Left ventricle myocardium superior (tissue), 1 donor: ENCODE results near the gene ZNF525. TPM values are rescaled to one million over a fixed set of nuclear protein-coding genes. Genes with fewer than 3 reads are reported as not detected.
"Not testable (repeated sequence)": the region's sequence is repeated elsewhere in the genome, so short reads cannot be mapped to it uniquely, and the experiment has no call there.

ENCODE experiments used
- ATAC-seq: fragments of 200-7000 bp; cut with Tn5 transposase; one replicate; pipeline ENCODE4 v1.9.1; 2020; ENCODE audit warnings: mild to moderate bottlenecking, moderate library complexity
- DNase-seq: peaks from one replicate; pipeline ENCODE4 v3.0.0-alpha.2; 2020
- intact Hi-C: fragments of 100-400 bp; cut with micrococcal nuclease; formaldehyde crosslinking; loops from one replicate; pipeline ENCODE4 v1.11.0; 2022
- long read RNA-seq: library from polyadenylated mRNA; unstranded; transcript quantifications from one replicate; pipeline ENCODE4 v2.0.0, GENCODE V29; 2021
- total RNA-seq: library from RNA; stranded (reverse); fragmentation: NEBNext Ultra II Directional; extraction: Animal tissue kit (Norgen Biotek cat#: 25700); gene quantifications from one replicate; pipeline ENCODE4 v1.2.1, GENCODE V29; 2021
- donor health status: DM: no; HTN: yes; CAD: no; lungs with severe emphysema.

ZNF525 gene
- 2.5 TPM for total RNA-seq
- long read RNA-seq, partial matches to known transcripts, result 0 of 1 reads
- long read RNA-seq, other reads (novel, unspliced or antisense), result 1 of 1 reads

DNA sequence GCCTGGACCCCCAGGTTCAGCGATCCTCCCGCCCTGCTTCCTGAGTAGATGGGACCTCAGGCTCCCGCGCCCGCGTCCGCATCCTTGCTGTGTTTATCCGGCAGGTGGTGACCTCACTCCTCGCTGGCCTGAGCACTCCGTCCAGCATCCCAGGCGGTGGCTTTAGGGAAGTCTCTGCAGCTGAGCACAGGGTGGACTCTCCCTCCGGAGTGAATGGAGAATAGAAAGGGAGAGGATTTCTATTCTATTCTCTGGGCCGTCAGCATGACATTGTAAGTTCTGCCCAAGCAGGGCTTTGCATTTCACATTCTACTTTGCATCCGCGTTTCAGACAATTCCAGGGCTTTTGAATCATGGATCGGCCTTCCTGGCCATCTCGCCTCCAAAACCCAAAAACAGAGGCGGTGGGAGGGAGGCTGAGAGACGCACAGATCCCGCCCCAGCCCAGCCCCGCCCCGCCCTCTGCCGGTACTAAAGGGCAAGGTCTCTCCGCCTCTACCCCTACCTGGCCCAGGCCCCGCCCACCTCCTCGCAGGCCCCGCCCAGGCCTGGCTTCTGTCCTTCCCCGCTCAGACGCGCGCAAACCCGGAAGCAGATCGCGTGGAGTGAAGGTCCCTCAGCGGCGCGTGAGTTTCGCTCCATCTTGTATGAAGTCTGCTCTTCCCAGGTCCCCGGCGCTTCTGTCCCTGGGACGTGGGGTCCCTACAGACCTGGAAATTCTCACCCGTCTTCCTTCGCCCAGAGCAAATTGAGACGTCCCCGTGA, at the start of gene ZNF525:
Gene ZNF525, plus strand, starts transcription at position 572 of the 765 bp plus-strand sequence. CDS start 6,577 bp downstream, outside the sequence.
- intact Hi-C loops, result no loop called here
- peak; percentile 100 for ATAC-seq
- peak; percentile 94 for DNase-seq

DNA sequence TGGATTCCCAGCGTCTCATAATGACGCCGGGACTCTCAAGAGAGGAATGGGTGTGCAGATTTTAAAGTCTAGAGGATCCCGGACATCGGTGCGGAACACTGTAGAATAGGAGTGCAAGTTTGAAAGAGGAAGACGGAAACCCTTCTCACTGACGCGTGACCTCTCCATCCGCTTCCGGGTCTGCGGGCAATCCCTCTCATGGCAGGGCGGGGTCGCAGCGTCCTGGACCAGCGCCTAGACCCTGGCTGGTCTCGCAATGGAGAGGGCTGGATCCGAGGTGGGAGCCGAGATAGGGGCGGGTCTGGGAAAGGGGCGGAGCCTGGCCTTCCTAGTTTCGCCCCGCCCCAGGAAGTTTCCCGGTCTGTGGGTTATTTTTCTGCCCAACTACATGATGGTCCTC, 36.5 kb upstream of the ZNF525 start:
- intact Hi-C loops, result no loop called here
- peak; percentile 61 for ATAC-seq
- peak; percentile 76 for DNase-seq

DNA sequence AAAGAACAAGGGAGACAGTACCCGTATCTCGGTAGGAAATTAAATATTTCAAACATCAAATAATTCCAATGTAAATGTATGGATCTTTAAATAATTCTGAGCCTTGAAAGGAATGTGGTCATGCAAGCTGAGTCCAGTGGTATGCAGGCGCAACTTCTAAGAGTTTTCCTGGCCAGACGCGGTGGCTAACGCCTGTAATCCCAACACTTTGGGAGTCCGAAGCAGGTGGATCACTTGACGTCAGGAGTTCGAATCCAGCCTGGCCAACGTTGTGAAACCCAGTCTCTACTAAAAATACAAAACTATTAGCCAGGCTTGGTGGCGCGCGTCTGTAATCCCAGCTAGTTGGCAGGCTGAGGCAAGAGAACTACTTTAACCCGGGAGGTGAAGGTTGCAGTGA, 33.0 kb upstream of the ZNF525 start:
- no peak for DNase-seq
- intact Hi-C loops, result no loop called here
- ATAC-seq, result no peak

DNA sequence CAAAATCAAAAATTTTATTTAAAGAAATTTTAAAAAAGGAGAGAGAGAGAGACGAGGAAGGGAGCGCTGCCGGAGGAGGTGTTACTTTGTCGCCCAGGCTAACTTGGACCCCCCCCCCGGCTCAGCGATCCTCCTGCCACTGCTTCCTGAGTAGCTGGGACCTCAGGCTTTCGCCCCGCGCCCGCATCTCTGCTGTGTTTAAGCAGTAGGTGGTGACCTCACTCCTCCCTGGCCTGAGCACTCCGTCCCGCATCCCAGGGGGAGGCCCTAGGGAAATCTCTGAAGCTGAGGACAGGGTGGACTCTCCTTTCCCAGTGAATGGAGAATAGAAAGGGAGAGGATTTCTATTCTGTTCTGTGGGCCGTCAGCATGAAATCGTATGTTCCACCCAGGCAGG, 32.4 kb upstream of the ZNF525 start:
- intact Hi-C loops, result no loop called here
- DNase-seq (peak; percentile 59), ATAC-seq (peak; percentile 53)

DNA sequence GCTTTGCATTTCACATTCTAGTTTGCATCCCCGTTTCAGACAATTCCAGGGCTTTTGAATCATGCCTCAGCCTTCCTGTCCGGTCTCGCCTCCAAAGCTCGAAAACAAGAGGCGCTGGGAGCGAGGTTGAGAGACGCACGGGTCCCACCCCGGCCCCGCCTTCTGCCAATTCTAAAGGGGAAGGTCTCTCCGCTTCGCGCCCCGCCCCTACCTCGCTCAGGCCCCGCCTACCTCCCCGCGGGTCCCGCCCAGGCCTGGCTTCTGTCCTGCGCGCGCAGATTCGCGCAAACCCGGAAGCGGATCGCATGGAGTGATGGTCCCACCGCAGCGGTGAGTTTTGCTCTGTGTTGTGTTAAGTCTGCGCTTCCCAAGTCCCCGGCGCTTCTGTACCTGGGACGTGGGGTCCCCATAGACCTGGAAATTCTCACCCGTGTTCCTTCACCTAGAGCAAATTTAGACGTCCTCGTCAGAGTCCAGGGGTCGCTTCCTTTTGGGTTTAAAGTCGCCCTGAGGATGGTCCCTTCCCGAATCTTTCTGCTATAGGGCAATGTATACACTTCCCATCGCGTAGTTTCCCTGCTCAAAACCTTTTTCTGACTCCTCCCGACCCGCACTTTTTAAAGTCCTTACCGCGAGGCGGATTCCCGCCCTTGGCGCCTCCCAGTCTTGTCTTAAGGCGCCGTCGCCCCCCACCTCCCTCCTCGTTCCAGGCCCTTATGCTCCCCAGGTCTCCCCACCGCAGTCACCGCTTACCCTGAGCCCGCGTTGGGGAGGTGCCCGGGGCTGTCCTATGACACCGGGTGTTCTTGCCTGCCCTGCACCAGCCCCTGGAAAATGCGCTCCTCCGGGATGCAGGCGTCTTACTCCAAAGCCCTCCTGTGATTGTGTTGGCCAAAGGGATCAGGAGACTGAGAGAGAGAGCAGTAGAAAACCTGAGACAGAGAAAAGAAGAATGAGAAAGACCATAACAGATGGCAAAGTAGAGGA, 31.7 kb upstream of the ZNF525 start, which contains the start of gene ZNF845:
Gene ZNF845, plus strand, starts transcription at position 287 of the 987 bp plus-strand sequence. CDS start 7,559 bp downstream, outside the sequence.
- peak; percentile 100 for ATAC-seq

DNA sequence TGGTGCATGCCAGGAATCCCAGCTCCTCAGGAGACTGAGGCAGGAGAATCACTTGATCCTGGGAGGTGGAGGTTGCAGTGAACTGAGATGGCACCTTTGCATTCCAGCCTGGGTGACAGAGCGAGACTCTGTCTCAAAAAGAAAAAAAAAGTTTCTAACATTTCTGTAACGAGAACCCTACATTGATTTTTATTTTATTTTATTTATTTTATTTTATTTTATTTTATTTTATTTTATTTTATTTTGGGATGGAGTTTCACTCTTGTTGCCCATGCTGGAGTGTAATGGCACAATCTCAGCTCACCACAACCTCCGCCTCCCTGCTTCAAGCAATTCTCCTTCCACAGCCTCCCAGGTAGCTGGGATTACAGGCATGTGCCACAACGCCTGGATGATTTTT, 21.1 kb upstream of the ZNF525 start:
- intact Hi-C loops, DNase-seq, ATAC-seq: not testable (repeated sequence)

More for the DNA sequence above, 31.7 kb upstream of the ZNF525 start, which contains the start of gene ZNF845:
- DNase-seq, result peak; percentile 96
- intact Hi-C loops, result no loop called here

DNA sequence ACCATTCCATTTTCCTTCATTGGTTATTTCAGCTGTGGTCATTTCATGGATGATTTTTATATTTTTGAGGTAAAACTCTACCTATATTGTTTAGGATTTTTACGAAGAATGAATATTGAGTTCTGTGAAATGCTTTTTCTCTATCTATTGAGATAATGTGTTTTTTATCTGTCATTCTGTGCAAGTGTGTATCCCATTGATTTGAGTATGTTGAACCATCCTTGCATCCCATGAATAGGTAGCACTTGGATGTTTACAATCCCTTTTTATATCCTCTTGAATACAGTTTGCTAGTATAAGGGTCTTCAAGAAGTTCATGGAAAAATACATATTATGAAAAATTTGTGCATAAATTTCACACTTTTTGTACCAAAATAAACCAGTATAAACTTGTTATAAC, 9.8 kb upstream of the ZNF525 start:
- no peak for DNase-seq
- intact Hi-C loops, result no loop called here
- ATAC-seq, result no peak

DNA sequence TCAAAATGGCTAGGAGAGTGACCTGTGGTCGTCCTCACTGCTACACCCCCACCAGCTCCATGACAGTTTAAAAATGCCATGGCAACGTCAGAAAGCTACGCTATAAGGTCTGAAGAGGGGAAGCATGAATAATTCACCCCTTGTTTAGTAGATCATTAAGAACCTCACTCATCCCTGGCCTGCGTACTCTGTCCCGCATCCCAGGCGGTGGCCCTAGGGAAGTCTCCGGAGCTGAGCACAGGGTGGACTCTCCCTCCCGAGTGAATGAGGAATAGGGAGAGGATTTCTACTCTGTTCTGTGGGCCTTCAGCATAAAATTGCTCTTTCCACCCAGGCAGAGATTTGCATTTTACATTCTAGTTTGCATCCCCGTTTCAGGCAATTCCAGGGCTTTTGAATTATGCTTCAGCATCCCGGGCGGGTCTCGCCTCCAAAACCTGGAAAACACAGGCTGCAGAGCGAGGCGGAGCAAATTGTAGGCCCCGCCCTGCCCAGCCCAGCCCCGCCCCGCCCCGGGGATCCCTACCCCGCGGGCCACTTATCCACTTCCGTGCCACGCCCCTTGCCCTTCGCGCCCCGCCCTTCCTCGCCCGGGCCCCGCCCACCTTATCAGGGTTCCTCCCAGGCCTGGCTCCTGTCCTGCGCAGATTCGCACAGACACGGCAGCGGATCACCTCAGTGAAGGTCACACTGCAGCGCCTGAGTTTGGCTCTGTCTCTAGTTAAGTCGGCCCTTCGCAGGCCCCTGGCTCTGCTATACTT, 7.5 kb upstream of the ZNF525 start:
- ATAC-seq, result peak; percentile 58
- peak; percentile 42 for DNase-seq
- intact Hi-C loops, result no loop called here

DNA sequence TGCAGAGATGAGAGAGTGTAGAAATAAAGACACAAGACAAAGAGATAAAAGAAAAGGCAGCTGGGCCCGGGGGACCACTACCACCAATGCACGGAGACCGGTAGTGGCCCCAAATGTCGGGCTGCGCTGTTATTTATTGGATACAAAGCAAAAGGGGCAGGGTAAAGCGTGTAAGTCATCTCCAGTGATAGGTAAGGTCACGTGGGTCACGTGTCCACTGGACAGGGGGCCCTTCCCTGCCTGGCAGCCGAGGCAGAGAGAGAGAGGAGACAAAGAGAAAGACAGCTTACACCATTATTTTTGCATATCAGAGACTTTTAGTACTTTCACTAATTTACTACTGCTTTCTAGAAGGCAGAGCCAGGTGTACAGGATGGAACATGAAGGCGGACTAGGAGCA, 5.4 kb upstream of the ZNF525 start:
- intact Hi-C loops, DNase-seq, ATAC-seq: not testable (repeated sequence)

DNA sequence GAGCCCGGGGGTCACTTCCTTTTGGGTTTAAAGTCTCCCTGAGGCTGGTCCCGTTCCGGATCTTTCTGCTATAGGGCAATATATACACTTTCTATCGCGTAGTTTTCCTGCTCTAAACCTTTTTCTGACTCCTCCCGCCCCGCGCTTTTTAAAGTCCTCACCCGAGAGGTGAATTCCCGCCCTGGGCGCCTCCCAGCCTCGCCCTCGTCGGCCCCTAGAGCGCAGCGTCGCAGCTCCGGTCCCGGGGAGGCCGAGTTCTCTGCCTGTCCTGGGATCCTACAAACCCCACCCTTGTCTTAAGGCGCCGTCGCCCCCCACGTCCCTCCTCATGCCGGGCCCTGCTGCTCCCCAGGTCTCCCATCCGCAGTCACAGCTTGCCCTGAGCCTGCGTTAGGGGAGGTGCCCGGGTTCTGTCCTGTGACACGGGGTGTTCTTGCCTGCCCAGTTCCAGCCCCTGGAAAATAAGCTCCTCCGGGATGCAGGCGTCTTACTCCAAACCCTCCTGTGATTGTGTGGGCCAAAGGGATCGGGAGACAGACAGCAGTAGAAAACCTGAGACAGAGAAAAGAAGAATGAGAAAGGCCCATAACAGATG, 491 bp downstream of the ZNF525 start:
- intact Hi-C loops, result no loop called here
- ATAC-seq (peak; percentile 66), DNase-seq (peak; percentile 32)

DNA sequence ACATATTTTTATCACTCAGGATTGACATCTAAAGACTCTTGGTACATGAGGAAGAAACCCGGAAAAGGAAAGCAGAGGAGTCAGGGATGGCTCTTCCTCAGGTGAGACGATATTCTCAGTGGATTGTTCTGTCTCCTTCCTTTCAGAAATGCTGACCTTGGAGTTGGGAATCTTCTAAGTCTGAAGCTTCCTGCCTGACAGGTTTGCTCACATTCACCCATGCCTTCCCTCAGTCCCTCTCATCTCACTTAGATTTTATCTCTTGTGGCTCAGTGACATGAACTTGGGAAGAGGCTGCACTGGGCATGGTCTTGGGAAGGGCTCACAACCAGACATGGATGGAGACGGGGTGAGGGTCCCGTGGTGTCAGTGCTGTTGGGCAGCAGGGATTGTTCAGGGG, 6.7 kb downstream of the ZNF525 start:
- intact Hi-C loops, result no loop called here
- ATAC-seq (no peak), DNase-seq (no peak)

DNA sequence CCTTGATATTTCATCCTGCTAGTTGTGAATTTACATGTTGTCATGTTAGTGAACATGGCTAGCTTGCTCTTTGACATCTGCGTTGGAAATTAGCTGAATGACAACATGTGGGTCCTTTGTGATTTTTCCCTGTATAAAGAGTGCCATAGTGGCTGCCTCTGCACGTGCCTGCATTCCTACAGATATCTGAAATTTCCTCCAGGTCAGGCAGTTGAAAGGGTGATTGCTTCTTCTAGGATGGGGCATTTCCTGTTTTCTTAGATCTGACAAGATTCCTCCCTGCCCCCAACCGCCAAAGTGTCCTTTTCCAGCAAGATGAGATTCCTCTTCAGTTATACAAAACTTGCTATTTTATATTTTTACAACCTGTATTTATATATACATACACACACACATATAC, 8.8 kb downstream of the ZNF525 start:
- intact Hi-C loops, result no loop called here
- DNase-seq (no peak), ATAC-seq (no peak)

DNA sequence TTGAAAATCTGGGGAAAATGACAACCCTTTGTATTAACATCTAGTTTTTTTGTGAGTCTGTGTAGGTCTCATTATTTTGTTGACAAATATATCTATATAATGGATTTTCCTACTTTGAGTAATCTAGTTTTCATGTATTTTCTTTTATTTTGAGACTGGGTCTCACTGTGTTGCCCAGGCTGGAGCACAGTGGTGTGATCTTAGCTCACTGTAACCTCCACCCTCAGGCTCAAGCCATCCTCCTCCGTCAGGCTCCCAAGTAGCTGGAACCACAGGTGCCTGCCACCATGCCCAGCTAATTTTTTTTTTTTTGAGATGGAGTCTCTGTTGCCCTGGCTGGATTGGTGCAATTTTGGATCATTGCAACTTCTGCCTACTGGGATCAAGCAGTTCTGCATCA, 9.2 kb downstream of the ZNF525 start:
- intact Hi-C loops, result no loop called here
- no peak for ATAC-seq
- DNase-seq, result no peak

DNA sequence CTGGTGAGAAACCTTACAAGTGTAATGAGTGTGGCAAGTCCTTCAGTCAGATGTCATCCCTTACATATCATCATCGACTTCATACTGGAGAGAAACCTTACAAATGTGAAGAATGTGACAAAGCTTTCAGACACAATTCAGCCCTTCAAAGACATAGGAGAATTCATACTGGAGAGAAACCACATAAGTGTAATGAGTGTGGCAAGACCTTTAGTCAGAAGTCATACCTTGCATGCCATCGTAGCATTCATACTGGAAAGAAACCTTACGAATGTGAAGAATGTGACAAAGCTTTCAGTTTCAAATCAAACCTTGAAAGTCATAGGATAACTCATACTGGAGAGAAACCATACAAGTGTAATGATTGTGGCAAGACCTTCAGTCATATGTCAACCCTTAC, 15.9 kb downstream of the ZNF525 start:
- DNase-seq, result no peak
- ATAC-seq, result no peak
- intact Hi-C loops, result no loop called here

DNA sequence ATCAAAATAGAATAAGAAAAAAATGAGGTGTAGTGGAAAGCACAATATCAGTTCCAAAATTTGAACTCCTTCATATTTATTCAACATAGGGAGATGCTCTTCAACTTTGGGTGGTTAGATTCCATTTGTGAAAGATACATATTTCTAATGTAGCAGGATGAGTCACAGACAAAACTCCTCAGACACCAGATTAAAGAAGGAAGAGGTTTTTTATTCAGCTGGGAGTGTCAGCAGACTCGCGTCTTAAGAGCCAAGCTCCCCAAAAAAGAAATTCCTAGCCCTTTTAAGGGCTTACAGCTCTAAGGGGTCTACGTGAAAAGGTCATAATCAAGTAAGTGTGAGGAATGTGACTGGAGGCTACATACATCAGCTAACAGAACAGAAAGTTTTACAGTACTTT, 22.7 kb downstream of the ZNF525 start:
- intact Hi-C loops, result no loop called here
- ATAC-seq (no peak), DNase-seq (no peak)

DNA sequence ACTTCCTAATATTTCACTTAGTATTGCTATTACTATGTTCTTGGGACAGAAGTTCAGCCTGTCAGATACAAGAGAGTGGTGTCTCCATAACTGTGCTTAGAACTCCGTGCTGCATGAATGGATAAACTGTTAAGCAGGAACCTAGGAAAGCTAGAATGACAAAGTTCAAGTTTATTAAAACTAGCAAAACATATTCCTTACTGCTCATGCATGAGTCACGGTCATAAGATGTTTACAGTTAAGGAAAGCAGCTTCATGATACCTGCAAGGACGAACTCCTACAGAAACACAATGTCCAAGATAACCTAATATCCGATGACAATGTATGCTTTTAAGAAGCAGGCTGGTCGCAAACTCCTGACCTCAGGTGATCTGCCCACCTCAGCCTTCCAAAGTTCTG, 23.4 kb downstream of the ZNF525 start:
- ATAC-seq, result no peak
- DNase-seq, result no peak
- intact Hi-C loops, result no loop called here

DNA sequence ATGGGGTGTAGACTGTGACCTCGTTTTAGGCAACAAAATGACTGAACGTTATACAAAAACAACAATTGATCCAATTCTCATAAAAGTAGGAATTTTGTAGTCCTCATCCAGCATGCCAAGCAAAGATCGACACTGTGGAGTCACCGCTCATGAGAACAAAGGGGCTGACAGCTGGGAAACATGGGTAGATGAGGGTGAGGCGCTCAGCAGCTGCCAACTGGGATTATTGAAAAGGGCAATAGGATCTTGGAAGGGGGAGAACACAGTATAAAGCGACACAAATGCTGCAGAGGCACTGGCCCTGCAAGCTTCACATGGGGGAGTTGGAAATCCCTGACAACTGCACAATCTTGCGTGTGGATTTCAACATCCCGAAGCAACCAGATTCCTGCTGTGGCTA, 24.1 kb downstream of the ZNF525 start:
- no peak for ATAC-seq
- no peak for DNase-seq

DNA sequence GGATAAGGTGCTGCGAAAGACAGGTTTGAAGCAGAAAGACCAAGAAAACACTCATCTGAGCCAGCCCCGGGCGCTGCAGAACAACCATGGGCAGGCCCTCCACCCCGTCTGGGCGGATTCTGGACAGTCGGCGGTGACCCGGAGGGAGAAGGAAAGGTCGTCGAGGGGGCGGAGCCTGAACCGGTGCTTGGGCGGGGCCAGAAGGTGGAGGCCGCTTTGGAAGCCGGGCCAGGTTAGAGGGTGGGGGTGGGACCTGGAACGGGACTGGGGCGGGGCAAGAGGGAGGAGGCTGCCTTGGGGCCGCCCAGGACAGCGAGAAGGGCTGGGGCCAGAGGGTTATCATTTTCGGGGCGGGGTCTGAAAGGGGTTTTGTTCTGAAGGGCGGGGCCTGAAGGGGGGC, 24.5 kb downstream of the ZNF525 start:
- no peak for DNase-seq
- intact Hi-C loops, result no loop called here

More for the DNA sequence above, 24.1 kb downstream of the ZNF525 start:
- intact Hi-C loops, result no loop called here

DNA sequence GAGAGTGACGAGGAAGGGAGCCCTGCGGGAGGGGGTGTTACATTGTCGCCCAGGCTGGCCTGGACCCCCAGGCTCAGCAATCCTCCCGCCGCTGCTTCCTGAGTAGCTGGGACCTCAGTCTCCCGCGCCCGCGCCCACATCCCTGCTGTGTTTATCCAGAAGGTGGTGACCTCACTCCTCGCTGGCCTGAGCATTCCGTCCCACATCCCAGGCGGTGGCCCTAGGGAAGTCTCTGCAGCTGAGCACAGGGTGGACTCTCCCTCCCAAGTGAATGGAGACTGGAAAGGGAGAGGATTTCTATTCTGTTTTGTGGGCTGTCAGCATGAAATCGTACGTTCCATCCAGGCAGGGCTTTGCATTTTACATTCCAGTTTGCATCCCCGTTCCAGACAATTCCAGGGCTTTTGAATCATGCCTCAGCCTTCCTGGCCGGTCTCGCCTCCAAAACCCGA, 29.0 kb downstream of the ZNF525 start:
- intact Hi-C loops, result no loop called here
- peak; percentile 71 for DNase-seq
- peak; percentile 76 for ATAC-seq

More for the DNA sequence above, 24.5 kb downstream of the ZNF525 start:
- no peak for ATAC-seq
